ENCODE data around the gene PRKCE. TPM values are rescaled to one million over a fixed set of nuclear protein-coding genes. Genes with fewer than 3 reads are reported as not detected.

Gene PRKCE
- total RNA-seq, 1 experiment from 2014 or later: 14.8 TPM

DNA sequence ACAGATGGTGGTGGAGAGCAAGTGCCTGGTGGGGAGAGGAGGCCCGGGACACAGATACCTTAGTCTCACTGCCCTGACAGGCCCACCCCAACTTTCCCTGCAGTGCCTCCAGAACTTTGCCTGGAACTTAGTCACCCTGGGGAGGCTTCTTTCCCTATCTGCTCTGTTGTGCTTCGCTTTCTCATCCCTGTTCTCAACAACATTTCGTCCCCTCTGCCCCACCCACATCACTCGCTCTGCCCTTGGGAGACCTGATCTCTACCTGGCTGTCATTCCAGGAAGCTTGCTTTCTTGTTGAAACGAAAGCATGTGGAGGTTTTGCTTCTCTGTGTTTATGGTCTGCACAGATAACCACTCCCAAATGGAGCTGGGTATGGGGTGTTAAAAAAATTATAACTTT lies 93.8 kb downstream of the PRKCE start:
- Histone ChIP-seq H3K9me2 (ENCODE audit: insufficient read depth) (no peaks in the 10 kb centered on the region), H3K9ac (ENCODE audit: low read length) (no peak overlapping the region), H3K4me2 (ENCODE audit: low read length) (no peak overlapping the region), H3K4me1 (ENCODE audit: control insufficient read depth in 1 of 2, insufficient read depth in 2 of 2, low read length in 2 of 2) (no peaks in the 10 kb centered on the region), H3K9me3 (ENCODE audit: control insufficient read depth in 1 of 2, insufficient read depth in 1 of 2, low read depth in 1 of 2, low read length in 2 of 2) (no peaks in the 10 kb centered on the region), H3K27me3 (ENCODE audit: insufficient read depth, low read length) (no peaks in the 10 kb centered on the region), H3K27ac (ENCODE audit: low read depth, low read length) (no peak overlapping the region), H2AFZ (ENCODE audit: low read depth, low read length, poor library complexity, severe bottlenecking) (no peak overlapping the region), H4K20me1 (ENCODE audit: insufficient read depth) (no peaks in the 10 kb centered on the region; the same call in 1 of the 2 replicates), H3K4me3 (replicated peaks in 1 of 2; ENCODE audit: low read depth in 1 of 2, low read length in 2 of 2) (no peak overlapping the region), H3K79me2 (ENCODE audit: insufficient read depth, low read length) (no peaks in the 10 kb centered on the region), H3K36me3 (ENCODE audit: control insufficient read depth in 1 of 2, insufficient read depth in 2 of 2, low read length in 2 of 2) (no peaks in the 10 kb centered on the region)
- DNase-seq (ENCODE audit: low read depth, low spot score) (no peak), ATAC-seq (no peak)
- intact Hi-C loops (cut with micrococcal nuclease): no loop called here
- RAD21 ChIA-PET (ENCODE audit: low non-redundant PET in 1 of 2, low total read pairs in 2 of 2, uncharacterized antibody in 2 of 2, unreplicated experiment in 2 of 2): no interaction called here
- no TSS peak for BruUV-seq (replicated peaks)
- TF ChIP-seq CEBPB (IDR thresholded peaks at IDR 0.05; ENCODE audit: low read depth) (no peak), CBX3 (IDR thresholded peaks at IDR 0.05; ENCODE audit: low read depth) (no peak), ELF1 (IDR thresholded peaks at IDR 0.05; ENCODE audit: borderline replicate concordance, low read depth) (no peak), JUND (IDR thresholded peaks at IDR 0.05) (no peak), POLR2A (IDR thresholded peaks at IDR 0.05; ENCODE audit: borderline replicate concordance, extremely low read depth, insufficient read depth, insufficient read length) (no peak), YY1 (IDR thresholded peaks at IDR 0.05; ENCODE audit: extremely low read depth, insufficient replicate concordance, low read depth, low read length) (no peak), TCF7L2 (IDR thresholded peaks at IDR 0.05; ENCODE audit: borderline replicate concordance, extremely low read depth, insufficient read depth, insufficient read length) (no peak), EZH2phosphoT487 (IDR thresholded peaks at IDR 0.05; ENCODE audit: borderline replicate concordance) (no peak), POLR2AphosphoS5 (IDR thresholded peaks at IDR 0.05; ENCODE audit: low read depth, low read length) (no peak), RAD21 (IDR thresholded peaks at IDR 0.05; ENCODE audit: low read depth) (no peak), FOSL1 (IDR thresholded peaks at IDR 0.05; ENCODE audit: low read depth) (no peak), EZH2 (IDR thresholded peaks at IDR 0.05) (no peak)
- TF ChIP-seq, protein P1, sequence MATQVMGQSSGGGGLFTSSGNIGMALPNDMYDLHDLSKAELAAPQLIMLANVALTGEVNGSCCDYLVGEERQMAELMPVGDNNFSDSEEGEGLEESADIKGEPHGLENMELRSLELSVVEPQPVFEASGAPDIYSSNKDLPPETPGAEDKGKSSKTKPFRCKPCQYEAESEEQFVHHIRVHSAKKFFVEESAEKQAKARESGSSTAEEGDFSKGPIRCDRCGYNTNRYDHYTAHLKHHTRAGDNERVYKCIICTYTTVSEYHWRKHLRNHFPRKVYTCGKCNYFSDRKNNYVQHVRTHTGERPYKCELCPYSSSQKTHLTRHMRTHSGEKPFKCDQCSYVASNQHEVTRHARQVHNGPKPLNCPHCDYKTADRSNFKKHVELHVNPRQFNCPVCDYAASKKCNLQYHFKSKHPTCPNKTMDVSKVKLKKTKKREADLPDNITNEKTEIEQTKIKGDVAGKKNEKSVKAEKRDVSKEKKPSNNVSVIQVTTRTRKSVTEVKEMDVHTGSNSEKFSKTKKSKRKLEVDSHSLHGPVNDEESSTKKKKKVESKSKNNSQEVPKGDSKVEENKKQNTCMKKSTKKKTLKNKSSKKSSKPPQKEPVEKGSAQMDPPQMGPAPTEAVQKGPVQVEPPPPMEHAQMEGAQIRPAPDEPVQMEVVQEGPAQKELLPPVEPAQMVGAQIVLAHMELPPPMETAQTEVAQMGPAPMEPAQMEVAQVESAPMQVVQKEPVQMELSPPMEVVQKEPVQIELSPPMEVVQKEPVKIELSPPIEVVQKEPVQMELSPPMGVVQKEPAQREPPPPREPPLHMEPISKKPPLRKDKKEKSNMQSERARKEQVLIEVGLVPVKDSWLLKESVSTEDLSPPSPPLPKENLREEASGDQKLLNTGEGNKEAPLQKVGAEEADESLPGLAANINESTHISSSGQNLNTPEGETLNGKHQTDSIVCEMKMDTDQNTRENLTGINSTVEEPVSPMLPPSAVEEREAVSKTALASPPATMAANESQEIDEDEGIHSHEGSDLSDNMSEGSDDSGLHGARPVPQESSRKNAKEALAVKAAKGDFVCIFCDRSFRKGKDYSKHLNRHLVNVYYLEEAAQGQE (IDR thresholded peaks at IDR 0.05; ENCODE audit: low read depth): no peak
- TF ChIP-seq, protein P2, sequence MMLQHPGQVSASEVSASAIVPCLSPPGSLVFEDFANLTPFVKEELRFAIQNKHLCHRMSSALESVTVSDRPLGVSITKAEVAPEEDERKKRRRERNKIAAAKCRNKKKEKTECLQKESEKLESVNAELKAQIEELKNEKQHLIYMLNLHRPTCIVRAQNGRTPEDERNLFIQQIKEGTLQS (IDR thresholded peaks at IDR 0.05): no peak
- TF ChIP-seq, protein P3, sequence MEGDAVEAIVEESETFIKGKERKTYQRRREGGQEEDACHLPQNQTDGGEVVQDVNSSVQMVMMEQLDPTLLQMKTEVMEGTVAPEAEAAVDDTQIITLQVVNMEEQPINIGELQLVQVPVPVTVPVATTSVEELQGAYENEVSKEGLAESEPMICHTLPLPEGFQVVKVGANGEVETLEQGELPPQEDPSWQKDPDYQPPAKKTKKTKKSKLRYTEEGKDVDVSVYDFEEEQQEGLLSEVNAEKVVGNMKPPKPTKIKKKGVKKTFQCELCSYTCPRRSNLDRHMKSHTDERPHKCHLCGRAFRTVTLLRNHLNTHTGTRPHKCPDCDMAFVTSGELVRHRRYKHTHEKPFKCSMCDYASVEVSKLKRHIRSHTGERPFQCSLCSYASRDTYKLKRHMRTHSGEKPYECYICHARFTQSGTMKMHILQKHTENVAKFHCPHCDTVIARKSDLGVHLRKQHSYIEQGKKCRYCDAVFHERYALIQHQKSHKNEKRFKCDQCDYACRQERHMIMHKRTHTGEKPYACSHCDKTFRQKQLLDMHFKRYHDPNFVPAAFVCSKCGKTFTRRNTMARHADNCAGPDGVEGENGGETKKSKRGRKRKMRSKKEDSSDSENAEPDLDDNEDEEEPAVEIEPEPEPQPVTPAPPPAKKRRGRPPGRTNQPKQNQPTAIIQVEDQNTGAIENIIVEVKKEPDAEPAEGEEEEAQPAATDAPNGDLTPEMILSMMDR (IDR thresholded peaks at IDR 0.05 in 2 of 3, conservative IDR thresholded peaks at IDR 0.05 in 1 of 3; ENCODE audit: borderline replicate concordance in 1 of 3, insufficient read depth in 1 of 3, low read depth in 2 of 3, low read length in 2 of 3): no peak
- TF ChIP-seq, protein P4, sequence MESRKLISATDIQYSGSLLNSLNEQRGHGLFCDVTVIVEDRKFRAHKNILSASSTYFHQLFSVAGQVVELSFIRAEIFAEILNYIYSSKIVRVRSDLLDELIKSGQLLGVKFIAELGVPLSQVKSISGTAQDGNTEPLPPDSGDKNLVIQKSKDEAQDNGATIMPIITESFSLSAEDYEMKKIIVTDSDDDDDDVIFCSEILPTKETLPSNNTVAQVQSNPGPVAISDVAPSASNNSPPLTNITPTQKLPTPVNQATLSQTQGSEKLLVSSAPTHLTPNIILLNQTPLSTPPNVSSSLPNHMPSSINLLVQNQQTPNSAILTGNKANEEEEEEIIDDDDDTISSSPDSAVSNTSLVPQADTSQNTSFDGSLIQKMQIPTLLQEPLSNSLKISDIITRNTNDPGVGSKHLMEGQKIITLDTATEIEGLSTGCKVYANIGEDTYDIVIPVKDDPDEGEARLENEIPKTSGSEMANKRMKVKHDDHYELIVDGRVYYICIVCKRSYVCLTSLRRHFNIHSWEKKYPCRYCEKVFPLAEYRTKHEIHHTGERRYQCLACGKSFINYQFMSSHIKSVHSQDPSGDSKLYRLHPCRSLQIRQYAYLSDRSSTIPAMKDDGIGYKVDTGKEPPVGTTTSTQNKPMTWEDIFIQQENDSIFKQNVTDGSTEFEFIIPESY (IDR thresholded peaks at IDR 0.05; ENCODE audit: extremely low read depth, insufficient replicate concordance, low read length): no peak
- POLR2A ChIA-PET: no interaction called here
- CTCF ChIA-PET: no interaction called here
